Right kidney (tissue), 1 donor: ENCODE measurements around the gene DNAH7.
A peak's percentile ranks its signal among the peaks of the same experiment; 100 is the strongest.
"Not testable (repeated sequence)": the region's sequence is repeated elsewhere in the genome, so short reads cannot be mapped to it uniquely, and the experiment has no call there.

ENCODE experiments used
- DNase-seq: peaks from one replicate; pipeline ENCODE4 v3.0.0-alpha.2; 2016

DNAH7 gene

DNA sequence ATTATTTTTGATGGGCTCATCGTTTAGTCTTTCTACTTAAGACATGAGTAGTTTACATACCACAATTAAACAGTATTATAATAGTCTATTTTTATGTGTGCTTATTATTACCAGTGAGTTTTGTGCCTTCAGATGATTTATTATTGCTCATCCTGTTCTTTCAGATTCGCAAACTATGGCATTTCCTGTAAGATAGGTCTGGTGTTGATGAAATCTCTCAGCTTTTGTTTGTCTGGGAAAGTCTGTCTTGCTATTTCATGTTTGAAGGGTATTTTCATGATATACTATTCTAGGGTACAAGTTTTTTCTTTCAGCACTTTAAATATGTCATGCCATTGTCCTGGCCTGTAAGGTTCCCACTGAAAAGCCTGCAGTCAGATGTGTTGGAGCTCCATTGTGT lies 101.3 kb downstream of the DNAH7 start:
- no peak for DNase-seq

- DNase-seq, result no peak
Observed at GRCh38 chr2:195961873-195962272, 106.8 kb downstream of the DNAH7 start.

DNA sequence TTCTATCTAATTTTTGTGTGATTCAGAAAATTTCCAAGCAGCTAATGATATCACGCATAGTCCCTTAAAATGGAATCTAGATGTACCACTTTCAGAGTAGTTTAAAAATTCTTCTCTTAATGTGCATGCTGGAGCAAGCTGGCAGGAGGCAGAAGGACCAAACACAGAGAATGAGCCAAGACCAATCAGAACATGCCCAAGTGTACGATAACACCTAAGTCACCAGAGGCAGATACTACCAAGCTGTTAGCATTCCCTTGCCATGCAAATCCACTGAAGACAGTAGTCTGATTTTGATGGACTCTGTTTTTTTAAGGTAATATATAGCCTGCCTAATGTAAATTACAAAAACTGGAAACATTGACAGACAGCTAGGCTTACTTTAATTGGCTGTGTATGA lies 109.3 kb downstream of the DNAH7 start:
- no peak for DNase-seq

DNA sequence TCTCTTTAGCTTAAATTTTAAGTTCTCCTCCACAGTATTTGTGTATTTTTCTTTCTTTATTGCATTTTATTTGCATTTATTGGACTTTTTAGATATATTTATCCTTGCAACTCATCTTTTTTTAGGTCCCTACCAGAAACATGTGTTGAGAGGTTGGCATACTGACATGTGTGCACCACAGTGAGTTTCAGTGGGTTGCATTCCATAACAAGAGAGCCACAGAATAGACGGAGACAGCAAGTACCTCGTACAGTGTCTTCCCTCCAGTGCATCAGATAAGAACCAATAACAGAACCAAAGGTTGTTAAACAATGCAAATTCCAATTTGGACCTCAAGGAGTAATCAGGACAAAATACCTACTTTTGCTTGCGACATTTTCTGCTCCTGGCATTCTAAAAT lies 111.9 kb downstream of the DNAH7 start:
- DNase-seq, result no peak

DNA sequence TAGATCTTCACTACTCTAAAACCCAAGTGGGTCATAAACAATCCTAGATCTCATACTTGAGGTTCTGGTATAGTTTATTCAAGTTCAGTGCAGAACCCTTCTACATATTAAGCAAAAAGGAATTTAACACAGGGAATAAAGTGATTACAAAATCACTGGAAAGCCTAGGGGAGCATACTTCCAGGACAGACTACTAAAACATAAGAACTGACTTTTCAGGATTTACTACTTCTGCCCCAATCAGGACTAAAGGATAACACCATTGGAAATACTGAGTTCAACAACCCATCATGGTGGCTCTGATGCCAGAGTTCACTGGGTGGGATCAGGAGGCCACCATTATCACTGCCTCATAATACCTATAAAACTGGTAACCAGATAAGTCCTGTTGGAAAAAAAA lies 123.6 kb downstream of the DNAH7 start:
- DNase-seq, result no peak

- DNase-seq, result no peak
Observed at GRCh38 chr2:195937176-195937575, 131.5 kb downstream of the DNAH7 start.

DNA sequence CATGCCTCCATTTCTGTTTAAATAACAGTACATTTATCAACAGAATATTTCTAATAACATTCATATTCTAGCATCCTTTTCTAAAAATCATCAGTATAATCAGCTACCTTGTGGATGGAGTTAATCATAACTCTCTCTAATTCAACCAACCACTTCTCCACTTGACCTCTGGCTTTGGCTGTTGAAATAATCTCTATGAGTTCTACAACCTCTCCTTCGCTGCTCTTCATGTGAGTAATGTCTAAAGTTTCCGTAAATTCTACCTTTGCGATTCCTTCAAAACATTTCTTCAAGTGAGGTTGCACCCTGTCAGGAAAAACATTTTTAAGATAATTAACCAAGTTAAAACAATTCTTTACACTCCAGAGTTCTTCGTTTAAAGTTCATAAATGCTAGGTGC lies 134.2 kb downstream of the DNAH7 start:
- DNase-seq, result no peak

GRCh38 chr2:195929531-195929930 lies 139.1 kb downstream of the DNAH7 start:
- DNase-seq, result no peak

GRCh38 chr2:195925120-195925519 lies 143.5 kb downstream of the DNAH7 start:
- no peak for DNase-seq

- no peak for DNase-seq
Observed at GRCh38 chr2:195923889-195924288, 144.7 kb downstream of the DNAH7 start.

DNA sequence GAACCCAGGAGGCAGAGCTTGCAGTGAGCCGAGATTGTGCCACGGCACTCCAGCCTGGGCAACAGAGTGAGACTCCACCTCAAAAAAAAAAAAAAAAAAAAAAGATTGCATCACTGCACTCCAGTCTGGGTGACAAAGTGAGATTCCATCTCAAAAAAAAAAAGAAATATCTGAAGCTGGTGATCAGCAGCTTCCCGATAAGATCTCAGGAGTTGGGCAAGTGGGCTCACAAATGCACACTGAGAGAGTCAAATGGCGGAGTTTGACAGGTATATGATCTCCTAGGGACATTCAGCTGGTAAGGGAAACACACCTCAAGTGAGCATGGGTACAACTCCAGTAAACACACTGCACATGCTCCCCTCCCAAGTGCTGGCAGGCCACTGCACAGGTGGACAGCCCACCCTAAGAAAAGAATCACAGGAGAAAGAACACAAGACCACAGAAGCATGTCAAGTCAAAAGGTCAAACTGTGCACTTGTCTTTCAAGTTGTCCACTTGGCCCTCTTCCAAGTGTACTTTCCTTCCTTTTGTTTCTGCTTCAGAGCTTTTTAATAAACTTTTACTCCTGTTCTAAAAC lies 151.5 kb downstream of the DNAH7 start:
- DNase-seq, result not testable (repeated sequence)

DNA sequence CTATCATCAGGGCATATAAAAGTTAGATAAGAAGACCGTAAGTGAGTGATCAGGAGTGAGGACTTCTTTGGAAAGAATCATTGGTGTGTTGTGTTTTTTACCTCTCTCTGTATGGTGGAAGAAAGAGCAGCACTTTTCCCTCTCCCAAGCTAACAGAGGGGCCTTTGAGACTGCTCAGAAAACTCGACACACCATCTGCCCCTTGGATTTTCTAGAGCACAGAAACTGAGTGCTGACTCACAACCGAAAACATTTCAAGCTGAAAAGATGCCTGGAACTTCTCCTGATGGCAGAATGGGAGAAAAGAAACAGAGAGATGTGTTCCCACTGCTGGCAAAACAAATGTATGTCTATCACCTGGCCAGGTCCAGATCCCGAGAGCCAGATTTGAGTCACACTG lies 156.6 kb downstream of the DNAH7 start:
- no peak for DNase-seq

GRCh38 chr2:195910570-195910969 lies 158.1 kb downstream of the DNAH7 start:
- no peak for DNase-seq

GRCh38 chr2:195909926-195910325 lies 158.7 kb downstream of the DNAH7 start:
- no peak for DNase-seq

DNA sequence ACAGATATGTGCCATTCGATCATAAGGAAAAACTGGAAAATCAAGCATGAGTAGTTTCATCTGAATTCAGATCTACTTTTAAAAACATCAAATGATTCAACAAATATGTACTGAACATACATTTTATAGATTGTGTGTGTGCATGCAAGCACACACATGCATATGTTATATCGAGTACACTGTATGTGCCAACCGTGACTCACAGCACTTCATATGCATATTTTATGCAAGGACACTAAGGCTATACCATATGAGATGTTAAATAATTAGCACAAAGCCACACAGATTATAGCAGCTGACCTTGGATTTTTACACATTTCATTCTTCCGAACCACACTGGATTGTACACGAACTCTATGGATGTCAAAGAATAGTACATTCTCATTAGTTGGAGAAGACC lies 161.2 kb downstream of the DNAH7 start:
- DNase-seq, result no peak

- no peak for DNase-seq
Observed at GRCh38 chr2:195903956-195904355, 164.7 kb downstream of the DNAH7 start.

DNA sequence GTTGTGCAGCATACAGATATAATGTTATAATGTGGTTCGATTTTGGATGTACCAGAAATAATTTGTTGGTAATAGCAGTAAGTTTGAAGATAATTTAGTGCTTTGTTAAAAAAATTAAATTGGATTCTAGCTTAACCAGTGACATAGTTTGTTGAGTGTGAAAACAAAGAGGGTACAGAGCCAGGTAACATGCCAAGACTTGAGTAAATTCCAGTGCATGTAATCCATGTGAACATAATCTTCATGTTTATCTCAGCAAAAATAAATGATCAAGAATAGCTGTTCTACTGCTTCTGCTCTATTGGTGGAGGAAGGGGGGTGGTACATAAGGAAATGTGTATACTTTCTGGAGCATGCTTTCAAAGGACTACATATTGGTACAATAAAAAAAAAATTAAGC lies 165.8 kb downstream of the DNAH7 start:
- DNase-seq, result no peak

GRCh38 chr2:195899226-195899625 lies 169.4 kb downstream of the DNAH7 start:
- DNase-seq, result no peak

DNA sequence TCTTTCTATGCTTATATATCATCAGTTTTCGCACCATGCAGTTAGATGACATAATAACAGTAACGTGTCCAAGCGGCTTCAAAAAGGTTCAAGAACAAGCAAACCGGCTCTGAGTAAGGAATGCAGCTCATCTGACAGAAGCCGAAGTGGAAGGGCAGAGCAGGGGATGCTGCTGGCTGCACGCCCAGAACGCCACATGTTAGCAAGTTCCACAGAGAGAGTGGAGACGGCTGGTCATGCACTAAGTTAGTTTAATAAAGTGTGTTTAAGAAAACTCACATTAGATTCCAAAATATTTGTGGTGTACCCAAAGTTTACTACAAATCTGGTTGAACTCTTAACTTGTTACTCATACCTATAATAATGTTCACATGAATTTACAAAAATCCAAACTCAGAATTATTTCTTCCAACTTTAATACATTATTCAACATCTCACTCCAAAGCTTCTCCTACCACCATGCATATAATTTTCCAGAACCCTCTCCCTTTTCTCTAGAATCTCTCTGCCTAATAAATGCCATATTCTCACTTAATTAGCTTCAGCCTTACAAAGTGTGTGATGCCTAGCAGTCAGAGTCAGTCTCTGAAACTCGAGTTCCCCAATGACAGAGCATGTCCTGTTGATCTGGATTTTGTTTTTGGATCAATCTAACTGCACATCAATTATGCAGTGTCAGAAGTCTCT lies 170.0 kb downstream of the DNAH7 start:
- peak; percentile 12 for DNase-seq

DNA sequence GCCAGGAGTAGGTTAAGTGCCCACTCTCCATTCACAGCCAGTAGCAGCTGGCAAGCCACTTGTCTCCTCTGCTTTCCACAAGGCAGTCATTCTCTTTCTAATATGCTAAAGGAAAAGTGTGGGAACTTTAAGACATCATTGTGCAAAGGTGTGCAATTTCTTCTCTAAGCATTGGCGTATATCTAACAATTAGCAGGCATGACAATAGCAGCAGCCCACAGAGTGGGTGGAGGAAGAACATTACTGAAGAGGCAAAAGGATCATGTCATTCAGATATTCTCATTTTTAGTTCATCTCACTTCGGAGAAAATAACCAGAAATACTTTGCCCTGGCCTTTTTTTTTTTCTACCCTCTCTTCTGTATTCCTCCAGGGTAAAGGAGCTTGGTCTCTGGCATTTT lies 177.6 kb downstream of the DNAH7 start:
- no peak for DNase-seq

GRCh38 chr2:195879153-195879552 lies 189.5 kb downstream of the DNAH7 start:
- no peak for DNase-seq

DNA sequence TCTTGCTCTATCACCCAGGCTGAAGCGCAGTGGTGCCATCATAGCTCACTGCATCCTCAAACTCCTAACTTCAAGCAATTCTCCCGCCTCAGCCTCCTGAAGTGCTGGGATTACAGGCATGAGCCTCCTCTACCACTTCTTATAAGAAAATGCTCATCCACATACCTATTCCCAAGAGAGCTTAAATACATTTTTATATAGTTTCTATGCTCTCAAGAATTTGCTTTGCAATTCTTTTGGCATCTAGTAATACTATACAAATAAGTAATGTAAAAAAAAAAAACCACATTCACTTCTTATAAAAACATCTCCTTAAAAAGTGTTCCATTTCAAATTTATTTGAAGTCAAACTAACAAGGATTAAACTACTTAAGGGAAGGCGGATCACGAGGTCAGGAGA lies 197.3 kb downstream of the DNAH7 start:
- no peak for DNase-seq

GRCh38 chr2:195864316-195864715 lies 204.3 kb downstream of the DNAH7 start:
- no peak for DNase-seq

- no peak for DNase-seq
Observed at GRCh38 chr2:195863564-195863963, 205.1 kb downstream of the DNAH7 start.

GRCh38 chr2:195863121-195863520 lies 205.5 kb downstream of the DNAH7 start:
- DNase-seq, result no peak
